Left colon (tissue), 2 donors: ENCODE data around the gene ASPSCR1. TPM values are rescaled to one million over a fixed set of nuclear protein-coding genes. Genes with fewer than 3 reads are reported as not detected.
"Not testable (repeated sequence)": the region's sequence is repeated elsewhere in the genome, so short reads cannot be mapped to it uniquely, and the experiment has no call there.

Experiments used
- ATAC-seq: fragments of 200-7000 bp; cut with Tn5 transposase; one replicate; pipeline ENCODE4 v1.9.1; 2020; ENCODE audit warnings: mild to moderate bottlenecking, moderate library complexity
- DNase-seq, 2 donors: peaks; one replicate each; pipeline ENCODE4 v3.0.0-alpha.2; 2020
- intact Hi-C, 2 donors: fragments of 100-400 bp; cut with DNase I in 1 of 2; cut with micrococcal nuclease in 1 of 2; formaldehyde crosslinking; loops; one replicate each; pipeline versions ENCODE4 v1.11.2 to v1.14.0; 2022; cut with DNase I, micrococcal nuclease
- total RNA-seq, 2 donors: library from RNA; stranded (reverse); fragmentation: NEBNext Ultra II Directional; extraction: Animal tissue kit (Norgen Biotek cat#: 25700); gene quantifications; one replicate each; pipeline ENCODE4 v1.2.1, GENCODE V29; 2021
- donor health status: DM: no; HTN: no; CAD: no.
- donor health status: DM: yes; HTN: yes; CAD: no.

Gene ASPSCR1
- total RNA-seq, 2 donors from 2014 or later, result 29.8 to 35.9 TPM

DNA sequence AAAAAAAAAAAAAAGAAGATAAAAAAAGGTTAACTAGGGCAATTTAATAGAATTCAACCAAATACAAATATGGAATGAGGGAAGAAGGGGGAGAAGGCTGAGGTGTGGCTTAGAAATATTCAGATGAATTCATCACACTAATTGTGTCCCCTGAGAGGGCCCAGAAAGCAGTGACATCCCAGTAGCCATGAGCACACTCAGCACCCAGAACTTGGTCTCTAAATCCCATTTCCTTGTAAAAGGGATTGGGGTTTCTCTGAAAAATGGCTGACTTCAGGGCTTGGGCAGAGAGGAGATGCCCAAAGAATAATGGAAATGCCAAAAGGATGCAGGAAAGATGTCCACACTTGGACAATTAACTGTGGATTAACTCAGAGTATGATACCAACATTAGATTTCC is 4.0 kb upstream of the ASPSCR1 start:
- DNase-seq (no peak), ATAC-seq (no peak)
- intact Hi-C loops, result no loop called here

DNA sequence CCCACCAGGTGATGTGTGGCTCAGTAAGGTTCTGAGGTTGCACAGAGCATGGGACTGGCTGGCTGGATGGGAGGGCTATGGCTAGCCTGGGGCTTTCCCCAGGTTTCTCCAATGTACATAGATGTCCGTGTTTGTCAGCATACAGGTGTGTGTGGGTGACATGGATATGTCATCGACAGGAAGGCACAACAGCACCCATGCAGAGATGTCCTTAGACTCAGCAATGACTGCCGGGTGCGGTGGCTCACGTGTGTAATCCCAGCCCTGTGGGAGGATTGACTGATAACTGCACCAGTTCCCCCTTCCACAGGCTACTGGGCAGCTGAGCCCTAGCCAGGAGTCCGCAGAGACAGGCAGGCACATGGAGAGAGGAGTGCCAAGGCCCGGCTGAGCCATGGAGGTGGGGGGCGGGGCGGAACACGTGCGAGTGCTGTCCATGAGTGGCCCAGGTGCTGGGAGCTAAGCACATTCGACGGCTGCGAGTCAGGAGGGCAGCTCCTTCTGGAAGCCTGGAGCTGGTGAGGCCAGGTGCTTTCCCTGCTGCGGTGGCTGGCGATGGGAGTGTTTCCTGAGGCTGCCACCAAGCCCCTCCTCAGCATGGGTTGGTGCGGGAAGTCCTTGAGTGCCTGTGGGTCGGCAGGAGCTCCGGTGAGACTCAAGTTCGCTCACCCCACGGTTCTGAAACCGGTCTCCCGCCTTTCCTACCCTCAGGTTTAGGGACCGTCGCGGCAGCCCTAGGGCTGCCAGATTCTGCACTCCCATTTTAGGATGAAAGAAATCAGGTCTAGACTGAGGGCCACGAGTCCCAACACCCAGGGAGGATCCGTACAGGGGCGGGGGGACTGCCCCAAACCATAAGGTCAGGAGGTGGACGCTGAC is 858 bp upstream of the ASPSCR1 start:
- peak; percentile 53 to 66 for DNase-seq
- intact Hi-C loops, result no loop called here
- peak; percentile 24 for ATAC-seq

DNA sequence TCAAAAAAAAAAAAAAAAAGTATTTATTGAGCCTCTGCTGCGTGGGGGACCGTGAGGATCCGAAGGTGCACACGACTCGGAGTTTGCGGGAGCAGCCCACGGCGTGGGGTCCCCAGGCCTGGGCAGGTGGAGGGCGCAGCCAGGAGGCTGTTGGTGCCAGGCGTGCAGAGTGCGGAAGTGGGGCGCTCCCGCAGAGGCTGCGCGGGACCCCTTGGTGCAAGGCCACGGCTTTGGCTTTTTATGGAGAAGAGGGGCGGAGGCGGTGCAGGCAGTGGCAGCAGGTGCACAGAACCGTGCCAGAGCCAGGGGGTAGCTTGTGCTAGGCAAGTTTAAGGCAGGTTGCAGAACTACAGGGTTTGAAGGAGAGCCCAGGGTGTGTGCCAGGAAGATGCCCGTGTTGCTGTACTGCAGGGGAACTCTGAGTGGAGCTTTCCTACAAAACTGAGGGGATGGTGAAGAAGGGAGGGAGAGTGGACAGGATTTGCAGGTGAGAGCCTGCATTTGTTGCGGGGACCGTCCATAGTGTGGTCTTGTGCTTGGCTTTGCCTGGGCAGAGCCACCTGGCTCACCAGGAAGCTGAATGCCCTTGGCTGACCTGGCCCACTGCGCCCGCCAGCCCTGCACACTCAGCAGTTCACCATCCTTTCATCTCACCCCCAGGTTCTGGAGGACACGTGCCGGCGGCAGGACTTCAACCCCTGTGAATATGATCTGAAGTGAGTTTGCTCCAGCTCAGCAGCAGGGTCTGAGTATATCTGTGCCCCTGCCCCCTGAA is 1.3 kb downstream of the ASPSCR1 start:
- DNase-seq, result no peak
- ATAC-seq, result no peak
- intact Hi-C loops, result no loop called here

DNA sequence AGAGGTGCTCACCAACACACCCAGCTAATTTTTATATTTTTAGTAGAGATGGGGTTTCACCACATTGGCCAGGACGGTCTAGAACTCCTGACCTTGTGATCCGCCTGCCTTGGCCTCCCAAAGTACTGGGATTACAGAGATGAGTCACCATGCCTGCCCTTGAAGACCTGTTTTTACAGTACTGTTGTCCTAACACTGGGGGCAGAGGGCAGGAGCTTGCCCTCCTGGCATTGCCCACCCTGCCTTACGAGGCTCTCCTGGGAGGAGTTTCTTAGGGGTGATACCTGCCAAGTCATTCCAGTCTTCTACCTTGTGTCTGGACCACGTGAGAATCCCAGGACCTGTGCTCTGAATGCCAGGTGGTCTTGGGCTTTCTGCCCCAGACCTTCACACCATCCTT is 2.7 kb downstream of the ASPSCR1 start:
- ATAC-seq, result no peak
- intact Hi-C loops, result no loop called here
- no peak for DNase-seq

DNA sequence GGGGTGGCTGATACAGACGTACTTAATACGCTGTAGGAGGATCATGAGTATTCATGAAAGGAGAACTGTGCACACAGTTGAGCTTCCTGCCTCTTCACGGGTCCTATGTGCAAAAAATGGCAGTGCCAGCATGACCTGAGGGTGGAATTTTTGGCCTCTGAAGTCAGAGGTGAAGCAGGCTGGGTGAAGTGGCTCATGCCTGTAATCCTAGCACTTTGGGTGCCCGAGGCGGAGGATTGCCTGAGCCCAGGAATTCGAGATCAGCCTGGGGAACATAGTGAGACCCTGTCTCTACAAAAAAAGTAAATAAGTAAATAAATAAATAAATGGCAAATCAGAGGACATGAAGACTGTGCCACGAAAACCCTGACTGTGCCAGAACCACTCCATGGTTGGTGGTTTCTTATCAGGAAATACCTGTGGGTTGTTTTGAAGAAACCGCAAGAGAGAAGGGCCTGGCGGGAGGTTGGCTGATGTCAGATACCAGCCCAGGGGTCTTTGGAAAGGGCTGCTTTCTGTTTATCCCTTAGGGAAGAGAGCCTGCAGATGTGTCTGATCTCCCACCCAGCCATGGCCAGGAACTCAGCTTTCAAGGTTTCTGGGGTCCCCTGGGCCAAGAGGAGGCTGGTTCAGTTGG is 3.4 kb downstream of the ASPSCR1 start:
- ATAC-seq (no peak), DNase-seq (no peak)
- intact Hi-C loops, result no loop called here

DNA sequence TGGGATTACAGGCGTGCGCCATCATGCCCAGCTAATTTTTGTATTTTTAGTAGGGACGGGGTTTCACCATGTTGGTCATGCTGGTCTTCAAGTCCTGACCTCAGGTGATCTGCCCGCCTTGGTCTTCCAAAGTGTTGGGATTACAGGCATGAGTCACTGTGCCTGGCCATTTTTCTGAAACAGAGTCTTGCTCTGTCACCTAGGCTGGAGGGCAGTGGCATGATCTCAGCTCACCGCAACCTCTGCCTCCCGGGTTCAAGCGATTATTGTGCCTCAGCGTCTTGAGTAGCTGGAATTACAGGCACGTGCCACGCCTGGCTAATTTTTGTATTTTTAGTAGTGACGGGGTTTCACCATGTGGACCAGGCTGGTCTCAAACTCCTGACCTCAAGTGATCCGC is 4.1 kb downstream of the ASPSCR1 start:
- DNase-seq, intact Hi-C loops, ATAC-seq: not testable (repeated sequence)

DNA sequence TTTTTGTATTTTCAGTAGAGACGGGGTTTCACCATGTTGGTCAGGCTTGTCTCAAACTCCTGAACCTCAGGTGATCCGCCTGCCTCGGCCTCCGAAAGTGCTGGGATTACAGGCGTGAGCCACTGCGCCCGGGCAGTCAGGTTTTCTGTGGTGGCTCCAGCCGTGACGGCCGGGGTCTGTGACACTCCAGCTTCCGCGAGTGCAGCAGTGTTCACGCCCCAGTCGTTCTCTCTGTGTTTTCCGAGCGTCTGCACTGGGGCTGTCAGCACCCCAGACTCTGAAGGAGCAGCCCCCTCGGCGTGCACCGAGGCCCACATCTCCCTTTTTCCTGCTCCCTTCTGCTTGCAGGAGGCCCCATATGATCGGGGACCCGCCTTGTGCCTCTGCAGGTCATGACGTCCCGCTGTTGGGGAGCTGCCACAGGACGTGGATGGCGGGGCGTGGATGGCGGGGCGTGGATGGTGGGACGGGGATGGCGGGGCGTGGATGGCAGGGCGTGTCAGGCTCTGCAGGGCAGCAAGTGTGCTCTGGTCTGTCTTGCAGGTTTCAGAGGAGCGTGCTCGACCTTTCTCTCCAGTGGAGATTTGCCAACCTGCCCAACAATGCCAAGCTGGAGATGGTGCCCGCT is 5.7 kb downstream of the ASPSCR1 start:
- peak; percentile 32 for ATAC-seq
- intact Hi-C loops, result no loop called here
- no peak for DNase-seq

DNA sequence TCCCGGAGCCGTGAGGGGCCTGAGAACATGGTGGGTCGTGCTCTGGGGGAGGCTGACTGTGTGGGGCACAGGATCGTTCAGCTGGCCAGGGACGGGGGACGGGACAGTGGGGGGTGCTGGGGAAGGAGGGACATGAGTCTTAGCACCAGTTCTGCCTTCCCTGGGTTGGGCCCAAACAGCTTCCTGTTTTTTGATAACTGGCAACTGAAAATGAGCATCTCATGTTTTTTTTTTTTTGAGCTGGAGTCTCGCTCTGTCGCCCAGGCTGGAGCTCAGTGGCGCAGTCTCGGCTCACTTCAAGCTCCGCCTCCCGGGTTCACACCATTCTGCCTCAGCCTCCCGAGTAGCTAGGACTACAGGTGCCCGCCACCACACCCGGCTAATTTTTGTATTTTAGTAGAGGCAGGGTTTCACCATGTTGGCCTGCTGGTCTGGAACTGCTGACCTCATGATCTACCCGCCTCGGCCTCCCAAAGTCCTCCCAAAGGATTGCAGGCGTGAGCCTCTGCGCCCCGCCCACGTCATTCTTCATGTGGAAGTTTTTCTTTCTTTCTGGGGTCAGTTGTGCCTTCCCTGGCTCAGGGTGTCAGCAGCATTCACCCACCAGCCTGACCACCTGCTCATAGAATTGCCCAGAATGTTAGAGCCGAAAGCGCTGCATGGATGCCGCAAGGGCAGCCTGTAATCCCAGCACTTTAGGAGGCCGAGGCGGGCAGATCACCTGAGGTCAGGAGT is 6.4 kb downstream of the ASPSCR1 start:
- intact Hi-C loops, result no loop called here
- ATAC-seq, result no peak
- no peak for DNase-seq

DNA sequence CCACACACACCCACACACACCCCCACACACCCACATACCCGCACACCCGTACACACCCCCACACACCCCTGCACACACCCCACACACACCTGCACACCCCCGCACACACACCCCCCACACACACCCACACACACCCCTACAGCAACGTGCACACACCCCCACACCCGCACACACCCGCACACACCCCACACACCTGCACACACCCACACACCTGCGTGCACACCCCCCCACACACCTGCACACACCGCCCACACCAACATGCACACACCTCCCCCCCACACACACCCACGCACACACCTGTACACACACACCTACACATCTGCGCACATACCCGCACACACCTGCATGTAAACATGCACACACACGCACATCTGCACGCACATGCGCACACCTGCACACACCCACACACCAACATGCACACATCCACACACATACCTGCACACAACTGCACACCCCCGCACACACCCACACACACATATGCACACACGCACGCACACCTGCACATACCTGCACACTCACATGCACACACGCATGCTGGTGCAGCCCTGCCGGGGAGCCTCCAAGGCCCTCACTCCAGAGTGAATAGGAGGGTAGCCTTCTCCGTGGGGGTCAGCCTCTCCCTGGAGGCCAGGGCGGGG is 7.5 kb downstream of the ASPSCR1 start:
- intact Hi-C loops, result no loop called here
- ATAC-seq (no peak), DNase-seq (no peak)

DNA sequence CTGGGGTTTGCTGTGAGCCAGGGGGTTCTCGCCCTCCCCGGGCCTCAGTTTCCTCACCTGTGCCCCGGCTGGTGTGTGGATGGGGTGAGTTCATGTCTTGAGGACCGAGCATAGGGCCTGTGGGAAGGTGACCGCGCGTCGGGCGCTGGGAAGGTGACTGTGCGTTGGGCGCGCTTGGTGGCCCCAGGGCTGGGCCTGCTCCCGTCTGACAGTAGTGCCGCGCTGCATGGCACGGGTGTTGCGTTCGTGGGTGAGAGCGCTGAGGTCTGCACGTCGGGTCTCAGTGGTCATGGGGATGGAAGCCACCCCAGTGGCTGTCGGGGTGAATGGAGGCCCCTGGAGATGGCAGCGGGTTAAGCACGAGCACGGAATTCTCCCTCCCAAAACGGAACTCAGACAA is 9.2 kb downstream of the ASPSCR1 start:
- DNase-seq (no peak), ATAC-seq (no peak)
- intact Hi-C loops, result no loop called here

DNA sequence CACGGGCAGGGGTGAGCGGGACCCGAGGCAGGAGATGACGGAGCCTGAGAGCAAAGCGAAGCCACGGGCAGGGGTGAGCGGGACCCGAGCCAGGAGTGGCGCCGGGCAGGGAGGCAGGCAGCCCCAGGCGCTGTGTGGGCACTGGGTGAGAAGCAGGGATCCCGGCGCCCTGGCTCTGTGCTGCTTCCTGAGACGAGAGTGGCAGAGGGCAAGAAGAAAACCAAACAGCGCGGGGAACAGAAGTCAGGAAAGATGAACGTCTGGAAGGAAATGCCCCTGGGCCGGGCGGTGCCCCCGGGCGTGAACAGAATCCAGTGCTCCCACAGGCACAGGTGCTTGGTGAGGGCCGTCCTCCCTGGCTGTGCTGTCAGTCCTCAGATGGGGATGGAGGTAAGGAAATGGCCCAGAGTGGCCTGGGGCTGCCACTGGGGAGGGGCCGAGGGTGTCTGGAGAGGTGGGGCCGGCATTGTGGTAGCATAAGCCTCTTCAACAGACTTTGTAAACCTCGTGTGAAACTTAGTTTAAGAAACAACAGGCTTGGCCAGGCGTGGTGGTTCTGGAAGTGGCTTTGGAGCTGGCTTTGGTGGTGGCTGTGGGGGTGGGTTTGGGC is 9.8 kb downstream of the ASPSCR1 start:
- no peak for ATAC-seq

DNA sequence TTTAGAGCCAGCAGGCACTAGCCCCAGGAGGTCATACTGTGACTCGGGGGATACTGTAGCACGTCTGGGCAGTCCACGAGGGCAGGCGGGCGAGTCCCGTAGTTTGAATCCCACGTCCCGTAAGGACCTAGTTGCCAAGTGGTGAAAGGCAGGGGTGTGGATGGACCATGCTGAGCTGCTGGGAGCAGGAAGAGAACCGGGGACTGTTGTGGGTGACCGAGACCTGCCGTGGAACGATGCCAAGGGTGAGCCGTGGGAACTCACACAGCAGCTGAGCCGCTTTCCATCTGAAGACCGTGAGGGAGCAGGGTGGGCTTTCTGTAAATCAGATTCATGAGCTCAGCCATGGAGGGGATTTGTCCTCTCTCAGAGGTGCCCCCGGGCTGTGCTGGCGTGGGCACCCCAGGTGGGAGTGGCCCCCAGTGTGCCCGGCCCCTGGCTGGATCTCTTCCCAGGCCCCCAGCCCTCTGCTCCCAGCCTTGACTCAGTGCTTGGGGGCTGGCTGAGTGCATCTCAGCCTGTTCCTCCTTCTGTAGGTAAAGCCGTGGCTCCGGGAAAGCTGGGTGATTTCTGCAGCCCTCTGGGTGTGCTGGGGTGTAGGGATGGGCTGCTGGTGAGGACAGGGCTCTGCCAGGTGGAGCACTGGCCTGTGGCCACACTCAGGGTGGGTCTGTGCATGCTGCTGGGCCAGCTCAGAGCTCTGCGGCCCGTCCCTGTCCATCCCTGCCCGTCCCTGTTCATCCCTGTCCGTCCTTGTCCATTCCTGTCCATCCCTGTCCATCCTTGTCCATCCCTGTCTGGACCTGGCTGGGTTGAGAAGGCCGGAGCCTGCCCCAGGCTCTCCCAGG is 13.6 kb downstream of the ASPSCR1 start:
- ATAC-seq (peak; percentile 23), DNase-seq (no peak)
- intact Hi-C loops, result no loop called here

More for the DNA sequence above, 9.8 kb downstream of the ASPSCR1 start:
- intact Hi-C loops, result no loop called here
- no peak for DNase-seq

DNA sequence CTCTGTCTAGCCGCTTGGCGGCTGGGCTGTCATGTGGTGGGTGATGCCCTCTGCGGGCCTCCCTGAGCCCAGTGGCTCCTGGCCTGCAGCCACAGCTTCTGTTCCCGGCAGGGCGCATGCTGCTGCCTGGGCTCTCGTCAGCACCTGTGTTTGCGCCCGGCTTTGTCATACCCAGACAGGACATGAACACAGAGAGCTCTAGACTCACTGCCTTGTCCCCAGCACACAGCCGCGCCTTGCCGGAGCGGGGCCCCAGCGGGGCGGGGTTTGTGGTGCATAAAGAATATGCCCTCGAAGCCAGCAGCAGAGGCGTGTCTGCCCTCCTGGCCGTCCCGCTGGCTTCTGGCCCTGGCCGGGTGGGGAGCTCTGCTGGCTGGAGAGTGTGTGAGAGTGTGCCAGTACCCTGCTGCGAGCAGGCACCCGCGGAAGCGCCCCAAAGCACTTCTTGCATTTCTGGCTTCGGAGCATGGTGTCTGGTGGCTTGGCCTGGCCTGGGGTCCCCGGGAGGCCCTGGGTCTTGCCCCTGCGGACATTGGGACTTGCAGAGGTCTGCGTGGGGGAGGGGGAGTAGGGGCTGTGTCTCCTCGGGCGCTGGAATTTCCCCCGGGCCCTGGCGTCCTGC is 14.4 kb downstream of the ASPSCR1 start:
- ATAC-seq (peak; percentile 96), DNase-seq (peak; percentile 90 to 91)
- intact Hi-C loops, result no loop called here

DNA sequence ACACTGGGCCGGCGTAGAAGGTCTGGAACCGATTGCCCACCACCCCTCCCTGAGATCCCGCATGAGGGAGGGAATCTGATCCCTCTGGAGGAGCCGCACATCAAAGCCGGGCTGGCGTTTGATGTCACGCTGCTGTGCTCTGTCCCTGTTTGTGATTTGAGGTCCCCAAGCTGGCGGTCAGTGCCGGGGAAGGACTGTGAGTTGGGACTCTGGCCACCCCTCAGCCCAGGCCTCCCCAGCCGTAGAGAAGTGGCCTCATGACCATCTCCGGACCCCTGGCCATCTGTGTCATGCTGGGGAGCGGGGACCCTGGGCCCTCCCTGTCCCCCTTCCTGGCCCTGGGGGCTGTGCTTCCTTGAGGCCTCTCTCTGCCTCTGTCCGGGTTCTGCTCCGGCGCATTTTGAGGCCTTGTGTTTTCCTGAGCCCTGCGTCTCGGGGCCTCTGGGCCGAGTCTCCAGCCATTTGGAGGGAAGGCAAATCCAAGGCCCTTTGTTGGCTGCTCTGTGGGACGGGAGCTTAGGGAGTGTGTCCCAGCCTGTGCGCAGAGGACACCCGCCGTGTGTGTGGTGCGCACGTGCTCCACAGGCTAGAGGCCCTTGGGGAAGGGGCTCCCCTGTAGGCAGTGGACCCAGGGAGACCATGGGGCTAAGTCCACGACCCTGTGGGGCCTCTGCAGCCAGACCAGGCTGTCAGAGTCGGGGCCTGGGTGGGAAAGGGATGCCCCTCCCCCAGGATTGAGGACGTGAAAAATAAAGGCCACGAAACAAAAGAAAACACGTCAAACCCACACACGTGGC is 15.1 kb downstream of the ASPSCR1 start:
- intact Hi-C loops, result no loop called here
- ATAC-seq (peak; percentile 2), DNase-seq (no peak)

DNA sequence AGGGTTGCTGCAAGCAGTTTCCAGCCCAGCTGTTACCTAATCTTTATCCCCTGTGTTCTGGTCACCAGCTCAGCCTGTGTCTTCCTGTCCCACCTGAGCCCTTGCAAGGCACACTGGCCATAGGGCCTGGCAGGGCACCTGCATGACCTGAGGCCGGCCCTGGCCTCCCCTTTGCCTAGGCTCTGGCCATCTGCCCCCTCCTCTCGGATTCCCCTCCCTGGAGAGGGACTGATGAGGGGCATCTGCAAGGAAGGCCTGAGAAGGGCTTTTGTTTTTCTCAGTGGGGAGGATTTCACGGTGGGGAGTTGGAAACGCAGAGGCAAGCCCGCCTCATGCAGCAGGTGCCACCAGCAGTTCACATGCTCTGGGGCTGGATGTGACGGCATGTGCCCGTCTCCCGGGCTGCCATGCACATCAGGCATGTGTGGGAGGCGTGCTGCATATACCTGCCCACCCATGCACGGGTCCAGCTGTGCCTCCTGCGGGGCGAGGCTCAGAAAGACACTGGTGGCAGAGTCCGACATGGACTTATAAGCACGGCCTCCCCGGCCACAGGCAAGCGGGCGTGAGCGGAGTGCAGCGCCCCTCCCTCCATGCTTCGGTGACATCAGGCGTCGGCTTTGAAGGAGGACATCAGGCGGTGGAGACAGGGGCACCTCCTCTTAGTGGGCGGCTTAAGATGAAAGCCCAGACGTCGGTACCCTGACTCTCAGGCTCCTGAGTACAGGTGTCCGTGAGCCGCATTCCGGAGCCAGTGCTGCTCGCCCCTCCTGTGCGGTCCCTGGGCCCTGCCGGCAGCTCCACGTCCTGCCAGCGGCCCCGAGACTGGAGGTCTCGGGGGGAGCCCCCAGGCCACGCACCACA is 16.5 kb downstream of the ASPSCR1 start:
- intact Hi-C loops, result no loop called here
- ATAC-seq, result no peak
- no peak for DNase-seq
